T1000 (cell line): Measurements from ENCODE around the gene CREB5.

ENCODE experiments used
- DNase-seq: peaks from one replicate; lab custom pipeline; 2025; ENCODE audit warnings: mixed read lengths; lab: John Stamatoyannopoulos, UW

Gene CREB5

GRCh38 chr7:28646376-28647075, 234.2 kb downstream of the CREB5 start:
- no peak for DNase-seq

- no peak for DNase-seq
These were observed 234.7 kb downstream of the CREB5 start for GRCh38 chr7:28647076-28647421.

- DNase-seq: no peak
These were observed 236.9 kb downstream of the CREB5 start for GRCh38 chr7:28649189-28649588.

GRCh38 chr7:28649811-28650210, 237.5 kb downstream of the CREB5 start:
- DNase-seq: no peak

GRCh38 chr7:28654110-28654509, 241.8 kb downstream of the CREB5 start:
- DNase-seq: no peak

GRCh38 chr7:28656529-28656928, 244.2 kb downstream of the CREB5 start:
- DNase-seq: no peak

GRCh38 chr7:28658381-28658780, 246.1 kb downstream of the CREB5 start:
- DNase-seq: no peak

GRCh38 chr7:28660132-28660531, 247.8 kb downstream of the CREB5 start:
- no peak for DNase-seq

- DNase-seq: no peak
These were observed 249.7 kb downstream of the CREB5 start for GRCh38 chr7:28661826-28662595.

GRCh38 chr7:28666154-28666553, 253.8 kb downstream of the CREB5 start:
- DNase-seq: peak; percentile 32

GRCh38 chr7:28668085-28668484, 255.8 kb downstream of the CREB5 start:
- no peak for DNase-seq

- no peak for DNase-seq
These were observed 257.0 kb downstream of the CREB5 start for GRCh38 chr7:28669330-28669729.

GRCh38 chr7:28671526-28671925, 259.2 kb downstream of the CREB5 start:
- no peak for DNase-seq

- DNase-seq: no peak
These were observed 260.1 kb downstream of the CREB5 start for GRCh38 chr7:28672397-28672797.

- DNase-seq: no peak
These were observed 262.1 kb downstream of the CREB5 start for GRCh38 chr7:28674359-28674782.

- no peak for DNase-seq
These were observed 263.1 kb downstream of the CREB5 start for GRCh38 chr7:28675429-28675828.

- DNase-seq: no peak
These were observed 265.4 kb downstream of the CREB5 start for GRCh38 chr7:28677668-28678067.

- no peak for DNase-seq
These were observed 266.2 kb downstream of the CREB5 start for GRCh38 chr7:28678431-28678965.

- DNase-seq: no peak
These were observed 269.5 kb downstream of the CREB5 start for GRCh38 chr7:28681693-28682310.

GRCh38 chr7:28682801-28683200, 270.5 kb downstream of the CREB5 start:
- no peak for DNase-seq

GRCh38 chr7:28684650-28685241, 272.4 kb downstream of the CREB5 start:
- no peak for DNase-seq

GRCh38 chr7:28685242-28685643, 272.9 kb downstream of the CREB5 start:
- DNase-seq: no peak
